Karpas-422 (cell line): ENCODE measurements around the gene TRAPPC2. TPM values are rescaled to one million over a fixed set of nuclear protein-coding genes. Genes with fewer than 3 reads are reported as not detected.
A peak's percentile ranks its signal among the peaks of the same experiment; 100 is the strongest.

Experiments used
- DNase-seq: peaks from one replicate; pipeline ENCODE4 v3.0.0-alpha.2; 2015
- H2AFZ ChIP-seq: fragments of 200-600 bp; sonication (generic); 2 replicates; pipeline ENCODE4 v1.6.1; 2014; ENCODE audit warnings: antibody characterized with exemption, low read length, mixed read lengths
- H3K27ac ChIP-seq: fragments of 200-600 bp; sonication (generic); 2 replicates; pipeline ENCODE4 v1.5.1; 2014; ENCODE audit warnings: mild to moderate bottlenecking, low read length, moderate library complexity
- H3K27me3 ChIP-seq: fragments of 200-600 bp; sonication (generic); 2 replicates; pipeline ENCODE4 v1.6.1; 2014; ENCODE audit warnings: low read length, mixed read lengths
- H3K36me3 ChIP-seq: fragments of 200-600 bp; sonication (generic); 2 replicates; pipeline ENCODE4 v1.6.1; 2014; ENCODE audit warnings: low read length, mixed read lengths; ENCODE audit not compliant: insufficient read depth
- H3K4me1 ChIP-seq: fragments of 200-600 bp; sonication (generic); 2 replicates; pipeline ENCODE4 v1.6.1; 2014; ENCODE audit warnings: mild to moderate bottlenecking, low read length, mixed read lengths
- H3K4me2 ChIP-seq: fragments of 200-600 bp; sonication (generic); 2 replicates; pipeline ENCODE4 v1.6.1; 2014; ENCODE audit warnings: low read length, low read depth, mild to moderate bottlenecking; ENCODE audit not compliant: poor library complexity, severe bottlenecking
- H3K4me3 ChIP-seq: fragments of 200-600 bp; sonication (generic); 2 replicates; pipeline ENCODE4 v1.5.1; 2014; ENCODE audit warnings: mild to moderate bottlenecking, antibody characterized with exemption, low read length, mixed read lengths
- H3K79me2 ChIP-seq: fragments of 200-600 bp; sonication (generic); 2 replicates; pipeline ENCODE4 v1.6.1; 2014; ENCODE audit warnings: mild to moderate bottlenecking, low read length, mixed read lengths
- H3K9ac ChIP-seq: fragments of 200-600 bp; sonication (generic); 2 replicates; pipeline ENCODE4 v1.6.0; 2014; ENCODE audit warnings: low read length
- H3K9me2 ChIP-seq: fragments of 200-600 bp; sonication (generic), shearing (Covaris generic); replicated peaks from 2 replicates; pipeline ENCODE4 v1.6.0; 2014; ENCODE audit warnings: mild to moderate bottlenecking, low read length, moderate library complexity; ENCODE audit not compliant: insufficient read depth
- H3K9me3 ChIP-seq: fragments of 300-700, 200-600 bp; sonication (generic); 2 replicates; pipeline ENCODE4 v1.6.1; 2014; ENCODE audit warnings: low read length, mixed read lengths
- H4K20me1 ChIP-seq: fragments of 200-600 bp; sonication (generic); 2 replicates; pipeline ENCODE4 v1.6.1; 2014; ENCODE audit warnings: mild to moderate bottlenecking, antibody characterized with exemption, low read length, low read depth; ENCODE audit not compliant: insufficient read depth
- total RNA-seq: library from RNA; depleted of rRNA; stranded (reverse); fragments of >200 nt; shearing (Covaris generic); gene quantifications from 2 replicates; pipeline ENCODE4 v1.2.3, GENCODE V29; 2014; ENCODE audit warnings: low replicate concordance

TRAPPC2 gene
- total RNA-seq, 1 experiment from 2014 or later, result 60.5 TPM

DNA sequence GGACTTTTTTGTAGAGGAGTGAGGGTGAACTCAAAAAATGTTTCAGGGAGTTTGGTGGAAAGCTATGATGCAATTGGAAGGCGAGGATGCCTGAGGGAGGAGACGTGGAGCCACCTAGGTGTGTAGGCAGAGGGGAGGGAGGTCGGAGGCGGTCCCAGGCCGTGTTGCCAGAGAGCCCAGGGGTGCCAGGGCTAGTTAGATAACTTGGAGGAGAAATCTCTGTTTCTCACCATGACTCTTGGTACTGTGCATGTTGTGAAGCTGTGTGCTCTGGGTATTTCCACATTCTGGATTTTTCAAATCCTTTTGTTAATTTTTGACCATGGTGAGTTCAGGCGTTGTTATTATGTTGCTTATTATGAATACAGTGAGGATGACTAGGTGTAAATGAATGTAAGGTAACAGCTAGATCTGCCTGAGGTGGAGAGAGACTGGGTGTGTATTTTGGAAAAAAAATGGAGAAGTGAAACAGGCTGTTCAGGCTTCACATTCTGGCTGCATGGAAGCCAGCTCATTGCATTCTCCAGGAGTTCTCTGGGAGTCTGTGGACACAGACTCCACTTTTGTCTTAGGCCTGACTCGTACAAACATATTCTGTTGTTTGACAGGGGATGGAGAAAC is 41.0 kb downstream of the TRAPPC2 start:
- Histone ChIP-seq H3K27me3 (no peaks in the 10 kb centered on the region), H3K79me2 (peaks cover 91% of the 10 kb centered on the region), H3K9me2 (no peaks in the 10 kb centered on the region), H3K9me3 (no peaks in the 10 kb centered on the region), H3K9ac (peak overlapping the region; percentile 40; the same call in 1 of the 2 replicates), H4K20me1 (peaks cover 20% of the 10 kb centered on the region), H2AFZ (no peak overlapping the region), H3K36me3 (0 out of 2 replicates have a peak, but pooled peaks cover 2% of the 10 kb centered on the region), H3K27ac (peak overlapping the region; percentile 73), H3K4me1 (peaks cover 85% of the 10 kb centered on the region), H3K4me2 (peak overlapping the region; percentile 75), H3K4me3 (peak overlapping the region; percentile 31; the same call in 1 of the 2 replicates)
- no peak for DNase-seq

DNA sequence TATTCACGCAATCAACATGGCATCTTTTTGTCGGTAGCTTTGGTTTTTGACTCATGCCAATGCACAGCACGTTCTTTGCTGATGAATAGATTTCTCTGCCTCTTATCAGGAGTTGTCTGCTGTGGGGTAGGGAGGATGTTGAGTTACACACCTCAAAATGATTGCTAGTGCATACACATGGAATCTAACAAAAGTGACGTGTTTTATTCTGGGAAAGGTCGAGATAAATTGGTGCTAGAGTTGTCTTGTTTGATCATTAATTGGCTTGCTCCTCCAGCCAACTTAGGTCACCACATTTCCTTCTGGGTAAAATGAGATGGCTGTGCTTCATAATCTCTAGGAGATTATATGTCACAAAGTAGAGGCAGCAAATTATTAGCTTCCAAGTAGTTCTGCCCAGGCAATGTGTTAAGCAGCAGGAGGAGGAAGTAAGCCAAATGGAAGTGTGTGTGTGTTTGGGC is 41.6 kb downstream of the TRAPPC2 start:
- no peaks in the 10 kb centered on the region for H3K27me3 ChIP-seq
- H3K4me1 ChIP-seq, result peaks cover 85% of the 10 kb centered on the region
- H2AFZ ChIP-seq, result no peak overlapping the region
- H3K9me3 ChIP-seq, result no peaks in the 10 kb centered on the region
- H3K9me2 ChIP-seq, result no peaks in the 10 kb centered on the region
- H3K4me3 ChIP-seq, result peak overlapping the region; percentile 31; the same call in 1 of the 2 replicates
- H3K79me2 ChIP-seq, result peaks cover 85% of the 10 kb centered on the region
- peak overlapping the region; percentile 75 for H3K4me2 ChIP-seq
- peaks cover 20% of the 10 kb centered on the region for H4K20me1 ChIP-seq
- DNase-seq, result no peak
- 0 out of 2 replicates have a peak, but pooled peaks cover 2% of the 10 kb centered on the region for H3K36me3 ChIP-seq
- peak overlapping the region; percentile 40 for H3K9ac ChIP-seq
- peak overlapping the region; percentile 73 for H3K27ac ChIP-seq

DNA sequence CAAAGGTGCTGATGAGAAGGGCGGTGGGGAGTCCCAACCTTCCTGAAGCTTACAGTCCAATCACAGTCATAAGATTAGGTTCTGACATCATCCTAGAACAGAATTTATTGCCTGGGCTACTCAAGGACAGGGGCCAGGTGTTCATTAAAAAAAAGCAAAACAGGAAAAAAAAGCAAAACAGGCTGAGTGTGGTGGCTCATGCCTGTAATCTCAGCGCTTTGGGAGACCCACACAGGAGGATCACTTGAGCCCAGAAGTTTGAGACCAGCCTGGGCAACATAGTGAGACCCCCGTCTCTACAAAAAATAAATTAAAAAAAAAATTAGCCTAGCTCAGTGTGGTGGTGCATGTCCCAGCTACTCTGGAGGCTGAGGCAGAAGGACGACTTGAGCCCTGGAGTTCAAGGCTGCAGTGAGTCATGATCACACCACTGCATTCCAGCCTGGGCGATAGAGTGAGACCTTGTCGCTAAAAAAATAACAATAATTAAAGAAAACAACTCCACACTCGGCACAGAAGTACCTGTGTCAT is 42.5 kb downstream of the TRAPPC2 start:
- H3K79me2 ChIP-seq, result peaks cover 76% of the 10 kb centered on the region
- no peak overlapping the region for H3K9ac ChIP-seq
- peaks cover 12% of the 10 kb centered on the region; the same call in 1 of the 2 replicates for H4K20me1 ChIP-seq
- no peaks in the 10 kb centered on the region for H3K9me3 ChIP-seq
- H3K4me3 ChIP-seq, result peak overlapping the region; percentile 31; the same call in 1 of the 2 replicates
- peak; percentile 51 for DNase-seq
- H3K36me3 ChIP-seq, result no peaks in the 10 kb centered on the region
- no peak overlapping the region for H2AFZ ChIP-seq
- peak overlapping the region; percentile 75 for H3K4me2 ChIP-seq
- H3K4me1 ChIP-seq, result peaks cover 84% of the 10 kb centered on the region
- peak overlapping the region; percentile 73 for H3K27ac ChIP-seq
- no peaks in the 10 kb centered on the region for H3K9me2 ChIP-seq
- H3K27me3 ChIP-seq, result no peaks in the 10 kb centered on the region

DNA sequence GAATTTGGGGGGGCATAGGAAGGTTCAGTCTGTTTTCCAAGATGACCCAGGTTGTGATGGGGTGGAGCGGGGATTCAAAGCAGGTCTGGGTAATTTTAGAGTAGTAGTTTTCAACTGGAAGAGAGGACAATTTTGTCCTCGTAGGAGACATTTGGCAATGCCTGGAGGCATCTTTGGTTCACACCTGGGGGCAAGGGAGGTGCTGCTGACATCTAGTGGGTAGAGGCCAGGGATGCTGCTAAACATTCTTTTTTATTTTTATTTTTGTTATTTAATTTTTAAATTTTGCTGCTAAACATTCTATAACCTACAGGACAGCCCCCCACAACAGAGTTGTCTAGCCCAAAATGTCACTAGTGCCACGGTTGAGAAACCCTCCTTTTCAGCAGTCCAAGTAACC is 43.6 kb downstream of the TRAPPC2 start:
- Histone ChIP-seq H3K36me3 (no peaks in the 10 kb centered on the region), H2AFZ (no peak overlapping the region), H3K4me3 (peak overlapping the region; percentile 70), H3K27me3 (no peaks in the 10 kb centered on the region), H3K27ac (peak overlapping the region; percentile 73), H3K9ac (peak overlapping the region; percentile 84), H3K9me3 (no peaks in the 10 kb centered on the region), H3K9me2 (no peaks in the 10 kb centered on the region), H3K4me2 (peak overlapping the region; percentile 75), H4K20me1 (peaks cover 12% of the 10 kb centered on the region; the same call in 1 of the 2 replicates), H3K4me1 (peaks cover 75% of the 10 kb centered on the region), H3K79me2 (peaks cover 67% of the 10 kb centered on the region)
- DNase-seq, result peak; percentile 68

DNA sequence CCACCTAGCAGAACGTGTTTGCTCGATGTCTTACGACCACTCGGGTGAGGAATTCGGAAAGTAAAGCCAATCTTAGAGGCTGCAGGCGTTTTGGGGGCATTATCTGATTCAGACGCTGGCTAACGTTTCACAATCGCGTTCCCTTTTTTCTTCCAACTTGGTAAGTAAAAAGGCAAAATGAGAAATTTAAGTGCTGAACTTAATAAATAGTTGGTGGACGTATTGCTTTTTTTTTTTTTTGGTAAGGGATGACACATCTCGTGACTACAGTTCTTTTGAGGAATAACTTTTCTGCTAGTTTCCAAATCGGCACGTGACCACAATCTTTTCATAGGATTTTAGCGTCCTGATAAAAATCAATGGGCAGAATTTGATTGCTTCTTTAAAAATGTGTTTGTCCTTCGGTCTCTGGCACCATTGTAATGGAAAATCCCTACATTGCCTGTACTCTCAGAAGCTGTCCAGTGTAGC is 44.6 kb downstream of the TRAPPC2 start:
- H4K20me1 ChIP-seq, result peaks cover 10% of the 10 kb centered on the region; the same call in 1 of the 2 replicates
- no peaks in the 10 kb centered on the region for H3K9me3 ChIP-seq
- no peaks in the 10 kb centered on the region for H3K9me2 ChIP-seq
- H3K9ac ChIP-seq, result peak overlapping the region; percentile 84
- no peaks in the 10 kb centered on the region for H3K36me3 ChIP-seq
- no peaks in the 10 kb centered on the region for H3K27me3 ChIP-seq
- H3K79me2 ChIP-seq, result peaks cover 57% of the 10 kb centered on the region
- H2AFZ ChIP-seq, result no peak overlapping the region
- peak overlapping the region; percentile 75 for H3K4me2 ChIP-seq
- H3K4me3 ChIP-seq, result peak overlapping the region; percentile 70
- H3K27ac ChIP-seq, result peak overlapping the region; percentile 73
- DNase-seq, result peak; percentile 54
- H3K4me1 ChIP-seq, result peaks cover 75% of the 10 kb centered on the region

DNA sequence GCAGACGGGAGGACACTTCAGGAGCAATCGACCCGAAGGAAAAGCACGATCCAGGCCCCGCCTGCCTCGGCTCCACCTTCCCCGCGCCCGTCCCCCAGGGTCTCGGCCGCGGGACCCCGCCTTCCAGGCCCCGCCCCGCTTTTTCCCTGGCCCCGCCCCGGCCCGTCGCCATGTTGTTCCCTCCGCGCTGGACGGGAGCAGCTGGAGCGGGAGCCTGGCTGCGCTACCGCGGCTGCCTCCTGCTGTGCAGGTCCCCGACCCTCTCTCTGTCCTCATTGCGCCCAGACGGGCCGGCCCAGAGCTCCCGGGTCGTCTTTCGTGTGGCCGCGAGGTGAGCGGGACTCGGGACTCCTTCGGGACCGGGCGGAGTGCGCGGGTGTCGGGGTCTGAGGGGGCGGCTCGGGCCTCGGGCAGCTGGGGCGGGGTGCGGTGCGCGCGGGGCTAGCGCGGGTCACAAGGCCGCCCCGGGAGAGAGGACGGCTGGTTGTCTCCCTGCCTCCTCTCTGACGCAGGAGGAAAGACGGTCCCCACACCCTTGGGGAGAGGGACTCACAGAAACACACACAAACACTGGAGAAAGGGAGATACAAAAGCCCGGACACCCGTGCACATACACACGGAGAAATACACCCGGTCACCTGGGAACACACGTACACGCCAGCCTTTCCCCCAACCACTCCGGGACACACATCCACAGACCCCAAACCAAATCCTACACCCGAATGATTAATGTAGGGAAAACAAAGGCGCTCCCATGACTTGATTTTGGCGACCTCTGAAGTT is 45.3 kb downstream of the TRAPPC2 start, which contains the start of gene RAB9A:
Gene RAB9A (plus strand): TSS at position 171 of the 783 bp plus-strand sequence. CDS start 19,619 bp downstream, outside the sequence.
- Histone ChIP-seq H3K4me2 (peak within 1 kb of the TSS; percentile 75), H2AFZ (no peak within 1 kb of the TSS), H4K20me1 (peaks cover 4% of the 10 kb centered on the region; the same call in 1 of the 2 replicates), H3K9me2 (no peaks in the 10 kb centered on the region), H3K4me1 (peaks cover 72% of the 10 kb centered on the region), H3K36me3 (no peaks in the 10 kb centered on the region), H3K9ac (peak within 1 kb of the TSS; percentile 84), H3K27me3 (no peaks in the 10 kb centered on the region), H3K4me3 (peak within 1 kb of the TSS; percentile 70), H3K79me2 (peaks cover 50% of the 10 kb centered on the region), H3K9me3 (no peaks in the 10 kb centered on the region), H3K27ac (peak within 1 kb of the TSS; percentile 73)
- peak; percentile 86 for DNase-seq

DNA sequence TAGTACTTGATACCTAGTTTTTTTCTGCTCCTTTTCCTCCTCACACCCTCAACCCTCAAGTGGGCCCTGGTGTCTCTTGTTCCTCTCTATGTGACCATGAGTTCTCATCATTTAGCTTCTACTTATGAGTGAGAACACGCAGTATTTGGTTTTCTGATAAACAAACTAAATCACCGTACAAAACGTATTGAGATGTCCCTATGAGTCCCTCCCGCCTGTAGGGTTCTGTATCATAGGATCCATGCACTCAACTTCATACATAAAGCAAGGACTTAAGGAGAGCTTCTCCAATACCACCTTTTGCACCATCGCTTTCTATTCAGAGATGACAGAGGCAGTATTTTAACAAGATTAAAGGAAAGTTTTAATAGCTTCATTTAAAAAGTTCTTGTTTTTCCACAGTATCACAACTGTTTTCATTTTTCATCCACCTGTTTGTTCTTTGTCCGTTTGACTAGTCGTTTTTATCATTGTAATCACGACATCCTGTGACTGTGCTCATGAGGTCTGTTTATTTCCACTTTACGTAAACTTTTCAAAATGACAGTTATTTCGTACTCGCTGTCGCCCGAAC is 45.9 kb downstream of the TRAPPC2 start:
- peak overlapping the region; percentile 84 for H3K9ac ChIP-seq
- no peak for DNase-seq
- H3K9me2 ChIP-seq, result no peaks in the 10 kb centered on the region
- peaks cover 65% of the 10 kb centered on the region for H3K4me1 ChIP-seq
- H3K27me3 ChIP-seq, result no peaks in the 10 kb centered on the region
- peak overlapping the region; percentile 75 for H3K4me2 ChIP-seq
- no peaks in the 10 kb centered on the region for H3K9me3 ChIP-seq
- no peak overlapping the region for H2AFZ ChIP-seq
- H3K27ac ChIP-seq, result peak overlapping the region; percentile 4; the same call in 1 of the 2 replicates
- H3K4me3 ChIP-seq, result peak overlapping the region; percentile 70
- H3K79me2 ChIP-seq, result peaks cover 44% of the 10 kb centered on the region
- no peaks in the 10 kb centered on the region for H3K36me3 ChIP-seq
- peaks cover 1% of the 10 kb centered on the region; the same call in 1 of the 2 replicates for H4K20me1 ChIP-seq
